CD14-positive monocyte (primary cell): ENCODE measurements around the gene HDAC4. TPM values are rescaled to one million over a fixed set of nuclear protein-coding genes. Genes with fewer than 3 reads are reported as not detected.

ENCODE experiments used
- DNase-seq, 3 donors: peaks; one replicate each; pipeline ENCODE4 v3.0.0-alpha.2; 2011 to 2022
- H2AFZ ChIP-seq: 2 replicates; pipeline ENCODE4 v1.6.0; 2012; ENCODE audit warnings: mild to moderate bottlenecking, low read depth, low read length, inconsistent platforms; ENCODE audit not compliant: insufficient read depth, poor library complexity, severe bottlenecking
- H3K27ac ChIP-seq, 2 donors: 1 replicate in 1 of 2; 2 replicates in 1 of 2; pipeline ENCODE4 v1.5.1; 2012 to 2013; ENCODE audit warnings: low read length in 2 of 2, control low read depth in 1 of 2, inconsistent platforms in 1 of 2, low read depth in 1 of 2, mild to moderate bottlenecking in 1 of 2
- H3K27me3 ChIP-seq, 2 donors: one replicate each; pipeline versions ENCODE4 v1.6.0 to v1.6.1; 2011 to 2013; ENCODE audit warnings: low read length in 2 of 2; ENCODE audit not compliant: control insufficient read depth in 2 of 2, insufficient read depth in 2 of 2
- H3K36me3 ChIP-seq, 2 donors: replicated peaks in 1 of 2; 1 replicate in 1 of 2; 2 replicates in 1 of 2; pipeline versions ENCODE4 v1.5.1 to v1.6.1; 2012 to 2013; ENCODE audit warnings: low read length in 2 of 2, control low read depth in 1 of 2, inconsistent platforms in 1 of 2, mild to moderate bottlenecking in 1 of 2; ENCODE audit not compliant: insufficient read depth in 2 of 2, control insufficient read depth in 1 of 2
- H3K4me1 ChIP-seq, 2 donors: 1 replicate in 1 of 2; 2 replicates in 1 of 2; pipeline versions ENCODE4 v1.5.1 to v1.6.1; 2012 to 2013; ENCODE audit warnings: low read length in 2 of 2, control low read depth in 1 of 2, inconsistent platforms in 1 of 2, mild to moderate bottlenecking in 1 of 2, moderate library complexity in 1 of 2; ENCODE audit not compliant: insufficient read depth in 2 of 2, control insufficient read depth in 1 of 2
- H3K4me2 ChIP-seq: replicated peaks from 2 replicates; pipeline ENCODE3; 2012; ENCODE audit warnings: low read length, moderate library complexity, mild to moderate bottlenecking; ENCODE audit not compliant: poor library complexity, severe bottlenecking; ENCODE audit errors: extremely low read depth
- H3K4me3 ChIP-seq, 3 experiments: fragments of 200-600 bp in 1 of 3; sonication (generic) in 1 of 3; replicated peaks in 1 of 3; 1 replicate in 2 of 3; 2 replicates in 1 of 3; pipeline ENCODE4 v1.5.1; 2011 to 2013; ENCODE audit warnings: low read length in 3 of 3, mild to moderate bottlenecking in 3 of 3, control low read depth in 2 of 3, low read depth in 2 of 3, inconsistent platforms in 1 of 3, moderate library complexity in 1 of 3
- H3K79me2 ChIP-seq: 2 replicates; pipeline ENCODE4 v1.6.0; 2012; ENCODE audit warnings: mild to moderate bottlenecking, control low read depth, inconsistent platforms, low read length, moderate library complexity; ENCODE audit not compliant: insufficient read depth
- H3K9ac ChIP-seq: 2 replicates; pipeline ENCODE4 v1.6.0; 2017; ENCODE audit warnings: low read length, mild to moderate bottlenecking; ENCODE audit not compliant: insufficient read depth, poor library complexity, severe bottlenecking
- H3K9me3 ChIP-seq, 2 donors: replicated peaks in 1 of 2; 1 replicate in 1 of 2; 2 replicates in 1 of 2; pipeline versions ENCODE4 v1.5.1 to v1.6.1; 2012 to 2013; ENCODE audit warnings: low read length in 2 of 2, control low read depth in 1 of 2; ENCODE audit not compliant: control insufficient read depth in 1 of 2, insufficient read depth in 1 of 2
- H4K20me1 ChIP-seq: 2 replicates; pipeline ENCODE4 v1.6.0; 2012; ENCODE audit warnings: mild to moderate bottlenecking, low read length, control low read depth, moderate library complexity; ENCODE audit not compliant: insufficient read depth
- H3K27ac Mint-ChIP-seq, 7 donors: one replicate each; pipeline ENCODE4 v1.8.0; 2020; ENCODE audit warnings: mild to moderate bottlenecking in 7 of 7, mixed read lengths in 7 of 7, moderate library complexity in 6 of 7, inconsistent platforms in 2 of 7
- H3K27me3 Mint-ChIP-seq, 3 donors: one replicate each; pipeline ENCODE4 v1.8.0; 2021 to 2022; ENCODE audit warnings: low read depth in 3 of 3, mild to moderate bottlenecking in 3 of 3, mixed read lengths in 3 of 3, moderate library complexity in 3 of 3, inconsistent platforms in 1 of 3
- H3K36me3 Mint-ChIP-seq, 2 donors: one replicate each; pipeline ENCODE4 v1.8.0; 2020; ENCODE audit warnings: mixed read lengths in 2 of 2, inconsistent platforms in 1 of 2, mild to moderate bottlenecking in 1 of 2
- H3K4me1 Mint-ChIP-seq: one replicate; pipeline ENCODE4 v1.8.0; 2020; ENCODE audit warnings: mild to moderate bottlenecking, mixed read lengths
- H3K4me3 Mint-ChIP-seq, 2 donors: one replicate each; pipeline ENCODE4 v1.8.0; 2020; ENCODE audit warnings: mild to moderate bottlenecking in 2 of 2, mixed read lengths in 2 of 2, moderate library complexity in 1 of 2
- H3K9me3 Mint-ChIP-seq, 7 donors: one replicate each; pipeline ENCODE4 v1.8.0; 2020 to 2022; ENCODE audit warnings: mixed read lengths in 7 of 7, mild to moderate bottlenecking in 6 of 7, moderate library complexity in 6 of 7, inconsistent platforms in 2 of 7
- CTCF ChIP-seq: fragments of 200-600 bp; IDR thresholded peaks from one replicate; pipeline ENCODE4 v1.8.0; 2022; ENCODE audit warnings: antibody characterized with exemption, mild to moderate bottlenecking
- WGBS: methylation state at CpG from one replicate; pipeline ENCODE4 v1.1.5; 2013; ENCODE audit warnings: missing lambda C conversion rate; ENCODE audit not compliant: insufficient coverage; 5-methylcytosine and 5-hydroxymethylcytosine counted together
- intact Hi-C, 2 donors: fragments of 100-400 bp; cut with micrococcal nuclease; formaldehyde crosslinking; loops; one replicate each; pipeline versions ENCODE4 v1.15.0 to v1.15.1; 2023
- polyA plus RNA-seq, 3 donors: library from polyadenylated mRNA; depleted of rRNA in 1 of 3; unstranded in 2 of 3; stranded (reverse) in 1 of 3; fragments of 300-500 nt in 2 of 3; fragments of >200 nt in 1 of 3; fragmentation: Illumina TruSeq in 2 of 3; gene quantifications; 1 replicate in 2 of 3; 2 replicates in 1 of 3; pipeline ENCODE4 v1.2.3, GENCODE V29; 2012 to 2021

HDAC4 gene
- polyA plus RNA-seq, 3 donors: 3.3 to 23.0 (median 4.5) TPM

GRCh38 chr2:239145601-239146000, 255.2 kb downstream of the HDAC4 start:
- H3K9ac ChIP-seq: no peak overlapping the region
- H3K4me2 ChIP-seq: no peak overlapping the region
- WGBS: 100% methylated on average over 4 of the region's 9 CpGs
- DNase-seq: no peak
- Mint-ChIP-seq H3K9me3 (no peaks in the 10 kb centered on the region), H3K27ac (peak overlapping the region in 2 of 7 donors; percentile 28 to 43), H3K27me3 (peaks cover 0 to 1% (median 0%) of the 10 kb centered on the region in 3 donors), H3K4me3 (no peak overlapping the region), H3K36me3 (peaks cover 84 to 99% of the 10 kb centered on the region in 2 donors), H3K4me1 (no peaks in the 10 kb centered on the region)
- peaks cover 95 to 99% of the 10 kb centered on the region in 2 donors for H3K36me3 ChIP-seq
- no peak overlapping the region for H2AFZ ChIP-seq
- H4K20me1 ChIP-seq: peaks cover 60% of the 10 kb centered on the region
- H3K4me1 ChIP-seq: no peaks in the 10 kb centered on the region
- peaks cover 24% of the 10 kb centered on the region for H3K79me2 ChIP-seq
- peak overlapping the region in 1 of 2 donors; percentile 38 for H3K27ac ChIP-seq
- no peak for TF ChIP-seq CTCF
- intact Hi-C loops: no loop called here
- no peaks in the 10 kb centered on the region for H3K27me3 ChIP-seq
- H3K9me3 ChIP-seq: no peaks in the 10 kb centered on the region
- H3K4me3 ChIP-seq: no peak overlapping the region

- Histone ChIP-seq H3K4me1 (no peaks in the 10 kb centered on the region), H3K4me2 (no peak overlapping the region), H3K79me2 (peaks cover 24% of the 10 kb centered on the region), H4K20me1 (peaks cover 56% of the 10 kb centered on the region), H3K36me3 (peaks cover 95 to 99% of the 10 kb centered on the region in 2 donors), H3K4me3 (no peak overlapping the region), H3K27me3 (no peaks in the 10 kb centered on the region), H3K9ac (no peak overlapping the region), H2AFZ (no peak overlapping the region), H3K27ac (peak overlapping the region in 1 of 2 donors; percentile 65), H3K9me3 (no peaks in the 10 kb centered on the region)
- intact Hi-C loops: no loop called here
- Mint-ChIP-seq H3K27me3 (peaks cover 0 to 1% (median 0%) of the 10 kb centered on the region in 3 donors), H3K27ac (peak overlapping the region in 3 of 7 donors; percentile 19 to 38 (median 21)), H3K4me3 (no peak overlapping the region), H3K4me1 (no peaks in the 10 kb centered on the region), H3K9me3 (no peaks in the 10 kb centered on the region), H3K36me3 (peaks cover 84 to 100% of the 10 kb centered on the region in 2 donors)
- TF ChIP-seq CTCF: no peak
- no peak for DNase-seq
- 95% methylated on average over 15 of the region's 15 CpGs for WGBS
Measured at GRCh38 chr2:239145106-239145505, 255.7 kb downstream of the HDAC4 start.
